Inferior parietal cortex (tissue), 1 donor: ENCODE results near the gene WNT10A.
"Not testable (repeated sequence)": the region's sequence is repeated elsewhere in the genome, so short reads cannot be mapped to it uniquely, and the experiment has no call there.

ENCODE experiments used
- DNase-seq: peaks from one replicate; pipeline ENCODE4 v3.0.0-alpha.2; 2016; ENCODE audit errors: extremely low spot score

WNT10A gene

GRCh38 chr2:218880102-218880858 is at the start of gene WNT10A:
WNT10A (plus strand) TSS chr2:218880852; CDS start chr2:218880996, 144 bp downstream.
- no peak for DNase-seq

DNA sequence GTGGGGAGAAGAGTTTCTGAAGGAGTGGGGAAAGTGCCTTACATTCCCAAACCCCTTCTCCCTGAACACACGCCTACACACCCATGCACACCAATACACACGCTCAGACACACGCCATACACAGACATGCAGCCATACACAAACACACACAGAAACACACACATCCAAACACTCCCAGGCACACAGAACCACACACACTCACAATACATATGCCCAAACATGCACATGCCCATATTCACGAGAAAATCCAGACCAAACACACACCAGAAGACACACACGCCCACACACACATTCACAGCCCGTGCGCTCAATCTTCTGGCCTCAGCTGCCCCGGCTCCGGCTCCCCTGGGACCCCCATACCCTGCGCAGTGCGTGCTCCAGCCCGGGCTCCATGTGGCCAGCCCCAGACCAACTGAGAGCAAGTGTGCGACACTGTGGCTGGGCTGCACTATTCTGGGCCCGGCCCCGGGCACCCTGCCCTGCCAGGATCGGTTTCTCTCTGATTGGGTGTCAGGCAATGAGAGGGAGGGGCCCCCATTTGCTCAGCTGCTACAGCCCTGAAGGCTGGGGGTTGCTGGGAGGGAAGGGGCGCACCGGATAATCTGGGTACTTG is 49.2 kb upstream of the WNT10A start, which contains the start of gene PRKAG3:
Gene PRKAG3, minus strand, starts transcription at position 426 of the 613 bp plus-strand sequence.
- no peak for DNase-seq

- DNase-seq = no peak
Measured at GRCh38 chr2:218832081-218832480, 48.6 kb upstream of the WNT10A start.

- no peak for DNase-seq
Measured at GRCh38 chr2:218832520-218832919, 48.1 kb upstream of the WNT10A start.

DNA sequence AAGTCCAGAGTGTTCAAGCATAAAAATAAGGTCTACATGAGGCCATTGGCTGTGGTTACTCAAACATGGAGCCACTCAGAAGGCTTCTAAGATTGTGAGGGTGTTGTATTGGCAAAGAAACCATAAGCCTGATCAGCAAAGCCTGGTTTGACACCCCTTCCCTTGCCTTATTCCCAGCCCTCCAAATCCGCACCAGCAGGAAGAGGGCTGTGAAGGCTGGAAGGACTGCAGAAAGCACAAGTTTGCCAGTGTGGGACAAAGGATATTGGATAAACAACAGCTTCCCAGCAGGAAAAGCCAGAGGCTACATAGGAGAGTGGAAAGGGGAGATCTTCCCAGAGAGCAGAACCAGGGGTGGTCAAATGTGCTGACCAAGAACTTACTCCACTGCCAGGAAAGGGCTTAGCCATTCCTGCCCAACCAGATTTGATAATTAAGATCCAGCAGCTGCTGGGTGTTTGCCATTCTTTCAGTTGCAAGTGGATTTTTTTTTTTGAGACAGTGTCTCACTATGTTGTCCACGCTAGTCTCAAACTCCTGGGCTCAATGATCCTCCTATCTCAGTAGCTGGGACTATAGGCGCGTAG is 47.5 kb upstream of the WNT10A start:
- DNase-seq = no peak

DNA sequence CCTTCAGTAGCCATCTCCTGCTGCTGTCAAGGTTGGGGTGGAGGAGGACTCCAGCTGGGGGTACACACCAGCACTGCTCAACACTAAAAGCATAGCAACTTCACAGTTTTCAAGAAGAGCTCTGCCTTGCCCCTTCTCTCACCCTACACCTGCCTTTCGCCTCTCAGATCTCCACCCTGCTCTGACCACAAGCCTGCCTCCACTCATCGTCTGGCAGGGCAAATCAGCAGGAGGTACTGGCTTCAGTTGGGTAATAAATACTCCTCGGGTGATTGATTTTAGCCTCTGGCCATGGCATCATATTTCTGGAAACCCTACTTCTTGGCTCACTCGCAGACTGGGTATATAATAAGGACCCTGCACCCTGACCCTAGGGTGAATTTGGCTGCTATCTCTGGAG is 46.0 kb upstream of the WNT10A start:
- no peak for DNase-seq

- no peak for DNase-seq
Measured at GRCh38 chr2:218837495-218837894, 43.2 kb upstream of the WNT10A start.

- DNase-seq = no peak
Measured at GRCh38 chr2:218839430-218839829, 41.2 kb upstream of the WNT10A start.

GRCh38 chr2:218839888-218840287 is 40.8 kb upstream of the WNT10A start:
- DNase-seq = no peak

GRCh38 chr2:218844334-218844733 is 36.3 kb upstream of the WNT10A start:
- not testable (repeated sequence) for DNase-seq

DNA sequence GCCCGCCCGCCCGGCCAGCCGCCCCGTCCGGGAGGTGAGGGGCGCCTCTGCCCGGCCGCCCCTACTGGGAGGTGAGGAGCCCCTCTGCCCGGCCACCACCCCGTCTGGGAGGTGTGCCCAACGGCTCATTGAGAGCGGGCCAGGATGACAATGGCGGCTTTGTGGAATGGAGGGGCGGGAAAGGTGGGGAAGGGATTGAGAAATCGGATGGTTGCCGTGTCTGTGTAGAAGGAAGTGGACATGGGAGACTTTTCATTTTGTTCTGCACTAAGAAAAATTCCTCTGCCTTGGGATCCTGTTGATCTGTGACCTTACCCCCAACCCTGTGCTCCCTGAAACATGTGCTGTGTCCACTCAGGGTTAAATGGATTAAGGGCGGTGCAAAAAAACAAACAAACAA is 33.7 kb upstream of the WNT10A start:
- DNase-seq = not testable (repeated sequence)

DNA sequence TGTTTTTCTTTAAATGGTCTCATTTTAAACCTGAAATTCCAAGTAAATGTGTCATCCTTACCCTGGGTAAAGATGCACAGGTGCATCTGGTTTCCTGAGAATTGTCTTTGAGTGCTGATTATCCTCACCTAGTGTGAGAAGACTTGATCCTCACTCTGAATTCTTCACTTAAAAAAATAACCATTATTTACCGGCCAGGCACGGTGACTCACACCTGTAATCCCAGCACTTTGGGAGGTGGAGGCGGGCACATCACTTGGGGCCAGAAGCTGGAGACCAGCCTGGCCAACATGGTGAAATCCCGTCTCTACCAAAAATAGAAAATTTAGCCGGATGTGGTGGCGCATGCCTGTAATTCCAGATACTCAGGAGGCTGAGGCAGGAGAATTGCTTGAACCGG is 30.9 kb upstream of the WNT10A start:
- no peak for DNase-seq

DNA sequence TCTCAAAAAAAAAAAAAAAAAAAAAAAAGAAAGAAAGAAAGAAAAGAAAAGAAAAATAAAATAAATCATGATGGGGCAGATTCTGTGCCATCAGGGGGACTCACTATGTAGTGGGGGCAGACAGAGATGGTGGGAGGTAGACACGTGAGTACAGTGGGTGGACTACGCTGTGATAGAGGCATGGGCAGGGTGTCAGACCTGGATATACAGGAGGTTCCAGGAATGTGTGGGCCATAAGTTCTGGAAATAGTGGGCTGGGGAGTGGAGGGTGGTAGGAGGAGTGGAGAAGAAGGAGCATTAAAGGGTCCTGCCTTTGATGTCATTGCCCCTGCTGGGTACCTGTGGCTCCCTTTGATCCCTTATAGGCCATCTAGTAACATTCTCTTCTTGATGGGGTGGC is 29.9 kb upstream of the WNT10A start:
- DNase-seq = no peak

DNA sequence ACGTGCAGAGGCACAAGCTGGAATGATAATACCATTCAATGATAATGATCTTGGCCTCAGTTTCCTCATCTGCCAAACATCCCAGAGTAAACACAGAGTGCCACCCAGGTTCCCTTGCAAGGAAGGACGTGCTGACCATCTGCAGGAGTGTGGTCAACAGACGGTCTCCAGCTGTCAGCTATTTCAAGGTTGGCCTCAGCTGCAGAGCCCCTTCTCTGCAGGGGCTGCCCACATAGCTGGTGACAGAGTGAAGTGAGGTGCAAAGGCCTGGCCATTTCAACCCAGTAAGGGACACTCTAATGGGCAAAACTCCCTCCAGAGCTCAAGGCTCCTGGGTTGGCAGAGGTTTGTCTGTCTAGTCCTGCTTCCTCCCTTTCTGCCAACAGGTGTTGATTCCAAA is 29.4 kb upstream of the WNT10A start:
- no peak for DNase-seq

- DNase-seq = peak; percentile 70
Measured at GRCh38 chr2:218852911-218853667, 27.6 kb upstream of the WNT10A start.

DNA sequence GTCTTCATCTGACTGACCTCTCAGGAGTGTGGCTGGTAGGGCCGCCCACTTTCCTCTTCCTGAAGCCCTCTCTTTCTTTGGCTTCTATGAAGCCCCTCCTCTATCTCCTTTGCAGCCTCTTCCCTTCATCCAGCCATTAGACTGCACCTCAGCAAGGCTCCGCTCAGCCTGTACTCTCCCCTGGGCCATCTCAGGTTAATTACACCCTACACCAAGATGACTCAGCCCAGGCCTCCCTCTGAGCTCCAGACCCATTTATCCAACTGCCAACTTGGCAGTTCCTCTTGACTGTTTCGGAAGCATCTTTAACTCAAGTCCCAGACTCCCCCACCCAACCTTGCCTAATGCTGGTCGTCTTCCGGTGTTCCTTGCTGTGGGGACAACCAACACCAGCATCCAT is 26.9 kb upstream of the WNT10A start:
- no peak for DNase-seq

DNA sequence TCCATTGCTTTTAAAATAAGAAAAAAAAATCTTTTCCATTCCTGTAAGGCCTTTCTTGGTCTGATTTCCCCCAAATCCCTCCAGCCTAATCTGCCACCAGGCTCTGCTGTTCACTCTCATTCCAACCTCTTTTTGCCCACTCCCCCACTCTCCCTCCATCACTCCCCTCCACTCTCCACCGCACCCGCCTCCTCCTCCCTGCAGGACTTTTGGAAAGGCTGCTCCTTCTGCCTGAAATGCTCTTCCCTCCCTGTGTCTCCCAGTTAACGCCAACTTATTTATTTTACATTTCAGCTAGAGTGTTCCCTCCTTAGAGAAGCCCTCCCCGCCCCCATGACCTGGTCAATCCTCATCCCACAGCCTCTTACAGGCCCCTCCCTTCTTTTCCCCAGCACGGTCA is 25.8 kb upstream of the WNT10A start:
- no peak for DNase-seq

- no peak for DNase-seq
Measured at GRCh38 chr2:218855305-218856166, 25.1 kb upstream of the WNT10A start.

GRCh38 chr2:218856167-218856895 is 24.3 kb upstream of the WNT10A start:
- no peak for DNase-seq

DNA sequence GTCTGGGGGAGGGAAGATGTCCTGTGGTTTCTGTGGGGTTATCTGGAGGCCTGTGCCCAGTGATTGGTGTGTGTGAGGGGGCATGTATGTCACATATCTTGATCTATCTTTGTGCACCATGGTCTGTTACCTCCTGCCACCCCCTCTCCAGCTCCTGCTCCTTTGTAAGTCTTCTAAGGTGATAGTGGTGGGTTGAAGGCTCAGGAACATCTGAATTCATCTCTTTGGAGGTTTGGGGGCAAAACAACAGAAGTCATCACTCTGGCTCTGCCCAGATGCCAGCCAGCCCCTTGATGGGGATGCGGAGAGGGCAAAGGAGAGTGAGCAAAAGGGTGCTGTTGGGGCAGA is 23.8 kb upstream of the WNT10A start:
- no peak for DNase-seq
